OCI-LY1 (cell line): Measurements from ENCODE around the gene FOXJ1.

Experiments used
- H2AFZ ChIP-seq: fragments of 200-600 bp; sonication (generic), shearing (Covaris generic); 2 replicates; pipeline ENCODE4 v1.6.0; 2014; ENCODE audit warnings: antibody characterized with exemption, mild to moderate bottlenecking, low read length
- H3F3A ChIP-seq: fragments of 200-600 bp; sonication (generic), shearing (Covaris generic); 2 replicates; pipeline ENCODE4 v1.6.0; 2014; ENCODE audit warnings: mild to moderate bottlenecking, antibody characterized with exemption, low read length, moderate library complexity; ENCODE audit not compliant: insufficient read depth
- H3K27ac ChIP-seq: fragments of 200-600 bp; sonication (generic); 2 replicates; pipeline ENCODE4 v1.5.1; 2014; ENCODE audit warnings: low read length, mixed run types, mild to moderate bottlenecking, low read depth; ENCODE audit not compliant: poor library complexity, severe bottlenecking
- H3K27me3 ChIP-seq: fragments of 200-600 bp; sonication (generic); 2 replicates; pipeline ENCODE4 v1.6.0; 2014; ENCODE audit warnings: antibody characterized with exemption, mild to moderate bottlenecking, low read length, moderate library complexity; ENCODE audit not compliant: insufficient read depth
- H3K36me3 ChIP-seq: fragments of 200-600 bp; sonication (generic); 2 replicates; pipeline ENCODE4 v1.6.1; 2014; ENCODE audit warnings: mild to moderate bottlenecking, antibody characterized with exemption, low read length, moderate library complexity, mixed read lengths; ENCODE audit not compliant: insufficient read depth
- H3K4me1 ChIP-seq: fragments of 200-600 bp; sonication (generic); 2 replicates; pipeline ENCODE4 v1.5.1; 2014; ENCODE audit warnings: mild to moderate bottlenecking, low read length, moderate library complexity; ENCODE audit not compliant: insufficient read depth, severe bottlenecking
- H3K4me2 ChIP-seq: fragments of 200-600 bp; sonication (generic), shearing (Covaris generic); 2 replicates; pipeline ENCODE4 v1.6.1; 2014; ENCODE audit warnings: low read length
- H3K4me3 ChIP-seq: fragments of 200-600 bp; sonication (generic); 2 replicates; pipeline ENCODE4 v1.5.1; 2014; ENCODE audit warnings: low read length, low read depth, mild to moderate bottlenecking, mixed read lengths; ENCODE audit not compliant: poor library complexity, severe bottlenecking
- H3K79me2 ChIP-seq: fragments of 200-600 bp; shearing (Covaris generic); 2 replicates; pipeline ENCODE4 v1.6.1; 2016; ENCODE audit warnings: mixed run types, low read length, mixed read lengths; ENCODE audit not compliant: insufficient read depth
- H3K9ac ChIP-seq: fragments of 200-600 bp; sonication (generic), shearing (Covaris generic); 2 replicates; pipeline ENCODE4 v1.6.1; 2014; ENCODE audit warnings: mild to moderate bottlenecking, low read length, mixed read lengths
- H3K9me2 ChIP-seq: fragments of 200-600 bp; sonication (generic), shearing (Covaris generic); 2 replicates; pipeline ENCODE4 v1.6.1; 2014; ENCODE audit warnings: low read depth, mild to moderate bottlenecking, low read length, mixed read lengths
- H3K9me3 ChIP-seq: fragments of 200-600 bp; shearing (Covaris generic); 2 replicates; pipeline ENCODE4 v1.6.1; 2014; ENCODE audit warnings: low read length, mixed read lengths
- H4K20me1 ChIP-seq: fragments of 200-600 bp; sonication (generic), shearing (Covaris generic); 2 replicates; pipeline ENCODE4 v1.6.0; 2016; ENCODE audit warnings: mild to moderate bottlenecking, low read length; ENCODE audit not compliant: insufficient read depth
- CTCF ChIP-seq: fragments of 200-600 bp; sonication (generic), shearing (Covaris generic); IDR thresholded peaks from 2 replicates; pipeline ENCODE4 v1.5.1; 2017; ENCODE audit warnings: mild to moderate bottlenecking, antibody characterized with exemption, low read length, moderate library complexity, mixed read lengths
- EZH2 ChIP-seq: fragments of 200-600 bp; sonication (generic), shearing (Covaris generic); IDR thresholded peaks from 2 replicates; pipeline ENCODE4 v1.8.0; 2017; ENCODE audit warnings: borderline replicate concordance, mixed run types, mild to moderate bottlenecking, antibody characterized with exemption, low read length, moderate library complexity, mixed read lengths

Gene FOXJ1

GRCh38 chr17:76140661-76141211 lies 309 bp downstream of the FOXJ1 start:
- Histone ChIP-seq H3K79me2 (no peaks in the 10 kb centered on the region), H2AFZ (no peak overlapping the region), H3K9ac (no peak overlapping the region), H4K20me1 (no peaks in the 10 kb centered on the region), H3K4me1 (peaks cover 13% of the 10 kb centered on the region), H3K9me3 (no peaks in the 10 kb centered on the region), H3K27ac (no peak overlapping the region), H3K27me3 (peaks cover 6% of the 10 kb centered on the region; the same call in 1 of the 2 replicates), H3F3A (no peaks in the 10 kb centered on the region), H3K4me3 (no peak overlapping the region), H3K36me3 (no peaks in the 10 kb centered on the region), H3K4me2 (peak overlapping the region; percentile 48), H3K9me2 (no peaks in the 10 kb centered on the region)
- TF ChIP-seq EZH2 (no peak), CTCF (no peak)

DNA sequence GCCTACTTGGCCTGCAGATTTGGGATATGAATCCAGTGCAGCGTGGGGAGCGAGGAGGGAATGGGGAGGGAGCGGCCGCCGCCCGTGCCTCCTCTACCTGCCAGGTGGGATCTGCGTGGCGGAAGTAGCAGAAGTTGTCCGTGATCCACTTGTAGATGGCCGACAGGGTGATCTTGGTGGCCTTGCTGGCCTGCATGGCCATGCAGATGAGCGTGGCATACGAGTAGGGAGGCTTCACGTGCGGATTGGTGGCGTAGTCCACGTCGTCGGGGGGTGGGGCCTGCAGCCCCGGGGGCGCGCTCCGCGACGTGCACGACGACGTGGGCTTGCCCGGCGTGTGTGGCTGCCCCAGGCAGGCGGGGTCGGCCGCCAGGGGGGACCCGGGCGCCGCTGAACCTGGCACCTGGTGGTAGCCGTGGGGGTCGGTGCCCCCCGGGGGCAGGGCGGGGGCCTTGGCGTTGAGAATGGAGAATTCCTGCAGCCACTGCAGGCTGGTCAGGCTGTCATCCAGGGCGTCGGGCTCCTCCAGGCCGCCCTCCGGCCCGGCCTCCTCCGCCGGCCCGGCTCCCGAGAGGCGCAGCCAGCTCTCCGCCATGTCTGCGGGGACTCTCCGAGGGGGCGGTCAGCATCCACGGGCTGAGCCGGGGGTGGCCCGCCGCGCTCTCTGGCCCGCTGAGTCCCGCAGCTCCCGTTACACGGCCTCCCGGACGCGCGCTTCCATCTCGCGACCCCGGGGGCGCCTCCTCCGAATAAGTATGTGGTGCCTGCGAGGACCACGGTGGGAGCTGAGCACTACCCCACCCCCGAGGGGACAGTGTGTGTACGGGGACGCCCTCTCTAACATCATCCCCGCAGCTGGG lies 1.0 kb downstream of the FOXJ1 start:
- no peaks in the 10 kb centered on the region for H3F3A ChIP-seq
- H3K4me1 ChIP-seq, result peaks cover 5% of the 10 kb centered on the region
- H3K9me3 ChIP-seq, result no peaks in the 10 kb centered on the region
- no peak overlapping the region for H3K27ac ChIP-seq
- no peak overlapping the region for H3K9ac ChIP-seq
- no peaks in the 10 kb centered on the region for H3K9me2 ChIP-seq
- no peak for TF ChIP-seq CTCF
- H3K27me3 ChIP-seq, result peaks cover 5% of the 10 kb centered on the region; the same call in 1 of the 2 replicates
- no peaks in the 10 kb centered on the region for H4K20me1 ChIP-seq
- no peaks in the 10 kb centered on the region for H3K36me3 ChIP-seq
- H2AFZ ChIP-seq, result no peak overlapping the region
- H3K4me2 ChIP-seq, result no peak overlapping the region
- H3K4me3 ChIP-seq, result no peak overlapping the region
- H3K79me2 ChIP-seq, result no peaks in the 10 kb centered on the region

DNA sequence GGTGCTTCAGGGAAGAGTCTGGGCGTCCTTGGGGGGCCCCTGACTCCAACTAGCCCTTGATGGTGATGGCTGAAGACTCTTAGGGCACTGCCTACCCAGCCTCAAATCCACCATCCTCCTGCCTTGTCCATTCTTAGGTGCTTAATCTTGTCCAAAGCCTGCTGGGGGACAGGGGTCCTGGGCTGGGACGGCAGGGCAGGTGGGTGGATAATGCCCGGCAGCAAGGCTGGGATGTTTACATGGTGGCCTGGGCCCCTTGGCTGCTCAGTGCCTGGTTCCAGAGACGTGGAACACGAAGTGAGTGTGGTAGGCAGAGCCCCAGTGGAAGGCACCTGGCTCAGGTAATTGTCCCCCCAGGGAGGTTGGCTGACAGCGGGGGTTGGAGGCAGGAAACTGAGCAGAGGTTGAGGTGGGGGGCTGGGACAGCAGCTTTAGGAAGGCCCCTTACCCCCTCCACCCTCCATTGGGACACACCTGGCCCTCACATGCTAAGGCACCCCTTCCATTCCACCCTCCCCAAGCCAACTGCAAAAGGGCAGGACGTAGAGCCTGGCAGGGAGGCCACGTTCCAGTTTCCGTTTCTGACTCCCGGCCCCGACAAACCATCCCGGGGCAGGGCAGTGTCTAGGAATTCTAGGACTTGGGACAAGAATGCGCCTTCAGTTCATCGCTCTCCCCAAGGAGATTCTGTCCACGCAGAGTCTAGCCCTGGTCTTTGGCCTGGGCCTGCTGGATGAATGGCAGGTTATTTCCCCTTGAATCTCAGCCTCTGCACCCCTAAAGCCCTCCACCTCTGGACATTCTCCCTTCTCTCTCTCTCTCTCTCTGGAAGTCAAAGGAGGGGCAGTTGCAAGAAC lies 1.9 kb downstream of the FOXJ1 start:
- peaks cover 4% of the 10 kb centered on the region for H3K4me1 ChIP-seq
- H3K27ac ChIP-seq, result no peak overlapping the region
- no peaks in the 10 kb centered on the region for H3K79me2 ChIP-seq
- H3F3A ChIP-seq, result no peaks in the 10 kb centered on the region
- no peak overlapping the region for H3K9ac ChIP-seq
- no peak overlapping the region for H3K4me3 ChIP-seq
- H3K9me3 ChIP-seq, result no peaks in the 10 kb centered on the region
- H3K4me2 ChIP-seq, result no peak overlapping the region
- H3K27me3 ChIP-seq, result peaks cover 3% of the 10 kb centered on the region; the same call in 1 of the 2 replicates
- no peak for TF ChIP-seq EZH2
- no peak for TF ChIP-seq CTCF
- no peaks in the 10 kb centered on the region for H3K36me3 ChIP-seq
- no peak overlapping the region for H2AFZ ChIP-seq
- no peaks in the 10 kb centered on the region for H4K20me1 ChIP-seq
- no peaks in the 10 kb centered on the region for H3K9me2 ChIP-seq
